ENCODE results near the gene STARD7. TPM values are rescaled to one million over a fixed set of nuclear protein-coding genes. Genes with fewer than 3 reads are reported as not detected.
A peak's percentile ranks its signal among the peaks of the same experiment; 100 is the strongest.
"Not testable (repeated sequence)": the region's sequence is repeated elsewhere in the genome, so short reads cannot be mapped to it uniquely, and the experiment has no call there.

Gene STARD7
- 100 to 1,000 TPM; 118 to 123 (median 122) TPM for total RNA-seq
- long read RNA-seq, donor 1, transcript STARD7-201 (8 exons, 3,368 nt): major isoform, 273 of 288 reads
- long read RNA-seq, donor 1, partial matches to known transcripts: 3 of 288 reads
- long read RNA-seq, donor 1, other reads (novel, unspliced or antisense): 12 of 288 reads
- long read RNA-seq, donor 2, transcript STARD7-201 (8 exons, 3,368 nt): major isoform, 11 of 31 reads
- long read RNA-seq, donor 2, partial matches to known transcripts: 0 of 31 reads
- long read RNA-seq, donor 2, other reads (novel, unspliced or antisense): 20 of 31 reads

DNA sequence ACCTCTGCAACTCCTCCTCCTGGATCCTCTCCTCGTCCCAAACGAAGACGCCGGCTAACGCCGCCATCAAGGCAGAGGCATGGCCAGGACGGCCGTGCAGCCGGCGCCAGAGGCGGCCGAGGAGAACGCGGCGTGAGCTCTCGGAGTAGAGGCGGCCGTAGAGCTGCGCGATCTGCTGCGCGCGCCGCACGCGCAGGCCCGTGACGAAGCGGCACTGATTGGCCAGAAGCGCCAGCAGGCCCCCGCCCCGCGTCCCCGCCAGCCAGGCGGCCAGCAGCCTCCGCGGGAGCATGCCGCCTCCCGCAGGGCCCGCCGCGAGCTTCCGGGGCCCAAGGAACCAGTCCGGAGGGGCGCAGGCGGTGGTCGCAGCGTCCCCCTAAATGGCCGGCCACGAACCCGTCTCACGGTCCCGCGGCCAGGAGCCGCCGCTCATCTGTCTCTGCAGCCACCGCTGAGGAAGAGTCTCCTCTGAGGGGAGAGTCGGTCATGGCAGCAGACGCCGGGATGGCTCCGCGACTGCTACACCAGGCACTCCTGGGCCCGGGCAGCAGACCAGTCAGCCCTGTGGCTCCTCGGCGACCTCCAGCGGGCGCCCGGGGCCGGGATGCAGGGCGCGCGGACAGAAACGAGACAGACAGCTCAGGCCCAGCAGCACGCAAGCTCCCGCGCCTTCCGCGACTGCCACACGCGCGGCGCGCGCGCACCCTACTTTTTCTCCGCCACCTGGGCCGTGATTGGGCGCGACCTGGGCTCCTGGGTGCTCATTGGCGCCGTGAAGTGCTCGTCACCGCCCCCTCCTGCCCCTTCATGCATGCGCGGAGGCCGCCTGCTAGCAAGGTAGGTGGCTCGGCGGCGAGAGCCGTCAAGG lies at the start of gene STARD7:
Gene STARD7 (minus strand): TSS at position 685 of the 868 bp plus-strand sequence. CDS start 393 bp downstream, at position 292.
- TF ChIP-seq, protein P1, sequence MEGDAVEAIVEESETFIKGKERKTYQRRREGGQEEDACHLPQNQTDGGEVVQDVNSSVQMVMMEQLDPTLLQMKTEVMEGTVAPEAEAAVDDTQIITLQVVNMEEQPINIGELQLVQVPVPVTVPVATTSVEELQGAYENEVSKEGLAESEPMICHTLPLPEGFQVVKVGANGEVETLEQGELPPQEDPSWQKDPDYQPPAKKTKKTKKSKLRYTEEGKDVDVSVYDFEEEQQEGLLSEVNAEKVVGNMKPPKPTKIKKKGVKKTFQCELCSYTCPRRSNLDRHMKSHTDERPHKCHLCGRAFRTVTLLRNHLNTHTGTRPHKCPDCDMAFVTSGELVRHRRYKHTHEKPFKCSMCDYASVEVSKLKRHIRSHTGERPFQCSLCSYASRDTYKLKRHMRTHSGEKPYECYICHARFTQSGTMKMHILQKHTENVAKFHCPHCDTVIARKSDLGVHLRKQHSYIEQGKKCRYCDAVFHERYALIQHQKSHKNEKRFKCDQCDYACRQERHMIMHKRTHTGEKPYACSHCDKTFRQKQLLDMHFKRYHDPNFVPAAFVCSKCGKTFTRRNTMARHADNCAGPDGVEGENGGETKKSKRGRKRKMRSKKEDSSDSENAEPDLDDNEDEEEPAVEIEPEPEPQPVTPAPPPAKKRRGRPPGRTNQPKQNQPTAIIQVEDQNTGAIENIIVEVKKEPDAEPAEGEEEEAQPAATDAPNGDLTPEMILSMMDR (IDR thresholded peaks at IDR 0.05): peak; percentile 18
- intact Hi-C loops (cut with DNase I, micrococcal nuclease): loop anchor here in 1 of 2 donors (10.0 kb wide), 1 partner anchor 56 kb away; the partner anchor contains the start of genes CIAO1 and TMEM127
- Histone ChIP-seq H3K36me3 (ENCODE audit: low read depth) (no peaks in the 10 kb centered on the region), H3K9me3 (no peaks in the 10 kb centered on the region), H3K4me1 (ENCODE audit: low read depth) (peaks cover 36% of the 10 kb centered on the region), H3K4me3 (peak within 1 kb of the TSS; percentile 89)
- DNase-seq: peak; percentile 99
- ATAC-seq: peak; percentile 97

GRCh38 chr2:96257744-96258143 lies 49.1 kb upstream of the STARD7 start:
- H3K36me3 ChIP-seq (ENCODE audit: low read depth); H3K4me3 ChIP-seq; DNase-seq; intact Hi-C loops (cut with DNase I, micrococcal nuclease); H3K9me3 ChIP-seq; ATAC-seq: not testable (repeated sequence)
- peaks cover 37% of the 10 kb centered on the region for H3K4me1 ChIP-seq (ENCODE audit: low read depth)

- H3K36me3 ChIP-seq (ENCODE audit: low read depth): peaks cover 8% of the 10 kb centered on the region
Observed at GRCh38 chr2:96256611-96257113, 48.0 kb upstream of the STARD7 start.

DNA sequence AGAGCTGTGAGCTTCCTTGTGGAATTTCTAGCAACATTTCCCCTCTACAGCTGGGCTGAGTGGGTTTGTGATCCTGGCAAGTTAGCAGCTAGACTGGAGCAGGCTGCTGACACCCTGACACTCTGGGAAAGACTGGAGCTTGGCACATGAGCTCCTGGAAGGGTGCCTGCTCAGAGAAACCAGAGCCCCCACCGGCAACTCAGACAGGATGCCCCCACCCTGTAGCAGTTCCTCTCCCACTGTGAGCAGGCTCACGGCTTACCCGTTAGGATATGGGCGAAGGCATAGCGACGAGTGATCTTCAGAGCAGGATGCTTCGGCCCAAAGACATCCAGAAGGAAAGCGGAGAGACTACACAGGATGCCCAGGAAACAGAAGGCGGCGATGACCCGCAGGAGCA lies 45.9 kb upstream of the STARD7 start:
- H3K4me1 ChIP-seq (ENCODE audit: low read depth): peaks cover 7% of the 10 kb centered on the region
- peaks cover 8% of the 10 kb centered on the region for H3K36me3 ChIP-seq (ENCODE audit: low read depth)
- H3K9me3 ChIP-seq: no peaks in the 10 kb centered on the region
- TF ChIP-seq, protein P1 (IDR thresholded peaks at IDR 0.05): no peak
- intact Hi-C loops (cut with DNase I, micrococcal nuclease): no loop called here
- no peak for ATAC-seq
- DNase-seq: no peak
- H3K4me3 ChIP-seq: no peak overlapping the region

More at GRCh38 chr2:96256611-96257113, 48.0 kb upstream of the STARD7 start:
- TF ChIP-seq, protein P1 (IDR thresholded peaks at IDR 0.05): no peak
- H3K4me1 ChIP-seq (ENCODE audit: low read depth): peaks cover 27% of the 10 kb centered on the region
- no peak for ATAC-seq
- H3K9me3 ChIP-seq: no peaks in the 10 kb centered on the region
- DNase-seq: no peak
- intact Hi-C loops (cut with DNase I, micrococcal nuclease): no loop called here
- H3K4me3 ChIP-seq: no peak overlapping the region

DNA sequence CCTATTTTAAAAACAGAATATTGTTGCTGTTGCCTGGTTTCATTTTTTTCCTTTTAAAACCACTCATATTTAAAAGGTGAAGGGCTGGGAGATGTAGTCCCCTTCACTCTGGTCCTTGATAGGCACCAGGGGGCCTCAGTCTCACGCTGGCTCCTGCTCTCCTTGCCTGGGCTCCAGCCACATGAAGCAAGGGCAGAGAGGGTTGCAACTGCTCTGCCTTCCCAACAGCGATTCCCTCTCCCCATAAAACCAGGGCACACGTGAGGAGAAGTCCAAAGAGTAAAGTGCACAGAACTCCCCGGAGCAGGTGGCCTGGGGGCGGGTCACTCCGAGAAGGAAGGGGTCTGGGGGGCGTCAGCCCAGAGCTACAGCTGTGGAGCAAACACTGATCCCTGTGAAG lies 44.4 kb upstream of the STARD7 start:
- peak in 1 of 3 donors; percentile 24 for DNase-seq

More for the DNA sequence above, 44.4 kb upstream of the STARD7 start:
- no peak overlapping the region for H3K4me3 ChIP-seq
- intact Hi-C loops (cut with DNase I, micrococcal nuclease): no loop called here
- H3K4me1 ChIP-seq (ENCODE audit: low read depth): no peaks in the 10 kb centered on the region
- TF ChIP-seq, protein P1 (IDR thresholded peaks at IDR 0.05): no peak
- ATAC-seq: peak; percentile 14
- peaks cover 8% of the 10 kb centered on the region for H3K36me3 ChIP-seq (ENCODE audit: low read depth)
- H3K9me3 ChIP-seq: no peaks in the 10 kb centered on the region
